HL-60/S4 treated with phorbol 12-myristate 13-acetate at 8.2 ng/mL for 4 days and 3 days (cell line): Measurements from ENCODE around the gene DIDO1.

Source experiments
- in situ Hi-C: fragments of 300-500 bp; cut with MboI; formaldehyde crosslinking; loops from 2 replicates; pipeline ENCODE4 v1.15.0; 2022; ENCODE audit warnings: low sequenced_read_pairs

DIDO1 gene

DNA sequence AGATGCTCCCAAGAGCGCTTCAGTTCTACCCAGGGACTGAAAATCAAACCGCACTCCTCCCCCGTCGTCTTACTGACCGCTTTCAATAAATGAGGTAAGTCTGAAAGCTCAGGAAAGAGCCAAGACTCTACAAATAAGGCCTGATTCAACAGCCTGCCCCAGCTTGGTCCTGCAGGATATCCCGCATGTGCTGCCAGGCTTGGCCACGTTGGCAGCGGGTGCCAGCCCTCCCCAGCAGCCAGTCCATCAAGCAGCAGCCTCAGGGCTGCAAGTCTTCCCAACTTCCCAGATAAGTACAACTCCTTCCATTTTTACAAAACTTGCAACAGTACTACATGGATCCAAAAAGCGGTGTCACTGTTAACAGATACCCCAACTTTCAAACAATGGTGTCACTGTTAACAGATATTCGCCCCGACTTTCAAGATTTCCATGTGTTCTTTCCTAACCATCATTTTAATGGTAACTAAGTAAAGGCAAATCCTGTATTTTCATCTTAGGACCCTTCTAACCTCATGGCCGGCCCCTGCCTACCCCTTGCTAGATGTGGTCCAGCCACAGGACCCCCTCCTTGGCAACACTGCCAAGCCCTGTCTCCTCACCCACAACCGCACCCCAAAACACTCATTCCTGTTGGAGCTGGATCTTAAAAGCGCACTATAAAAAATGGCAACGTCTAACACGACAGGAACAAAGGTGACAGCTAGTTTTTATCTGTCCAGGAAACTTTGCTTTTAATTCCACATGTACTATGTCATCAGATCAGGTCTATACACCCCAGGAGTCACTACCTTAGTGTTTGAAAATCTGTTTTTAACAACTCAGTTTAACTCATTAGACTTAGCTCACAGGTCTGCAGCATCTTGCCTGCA, 28.0 kb downstream of the DIDO1 start:
- in situ Hi-C loops: no loop called here

DNA sequence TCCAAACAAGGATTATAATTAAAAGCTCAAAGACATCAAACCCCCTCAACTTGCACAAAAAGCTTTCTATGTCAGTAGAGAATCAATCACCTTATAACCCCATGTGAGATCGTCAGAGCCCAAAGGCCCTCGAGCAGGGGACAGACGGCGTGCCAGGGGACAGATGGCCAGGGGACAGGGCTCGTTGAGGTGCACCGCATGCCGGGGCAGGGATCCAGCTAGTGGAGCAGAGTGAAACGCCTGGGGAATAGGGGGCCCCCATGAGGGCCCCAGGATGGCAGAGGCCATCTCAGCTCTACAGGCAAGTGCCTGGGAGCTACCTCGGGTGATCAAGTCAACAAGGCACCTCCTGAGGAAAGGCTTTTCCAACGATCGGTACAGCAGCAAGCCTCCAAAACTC, 28.6 kb downstream of the DIDO1 start:
- in situ Hi-C loops: no loop called here

DNA sequence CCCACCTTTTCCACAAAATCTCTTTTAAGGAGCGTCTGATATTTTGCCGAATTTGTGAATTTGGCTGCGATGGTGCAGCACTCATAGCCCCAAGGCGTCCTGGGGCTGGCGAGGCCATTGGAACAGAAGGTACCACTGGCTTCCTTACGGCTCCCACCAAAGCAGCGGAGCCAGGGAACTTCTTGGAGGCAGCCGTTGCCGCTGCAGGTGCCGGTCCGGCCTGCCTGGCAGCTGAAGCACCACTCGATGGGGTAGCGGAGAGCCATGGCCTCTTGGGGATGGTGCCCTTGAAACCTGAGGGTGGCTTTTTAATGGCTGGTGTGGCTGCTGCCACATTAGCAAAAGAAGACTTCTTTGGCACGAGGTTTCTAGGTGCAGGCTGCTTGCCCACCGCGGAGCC, 29.8 kb downstream of the DIDO1 start:
- in situ Hi-C loops: no loop called here

DNA sequence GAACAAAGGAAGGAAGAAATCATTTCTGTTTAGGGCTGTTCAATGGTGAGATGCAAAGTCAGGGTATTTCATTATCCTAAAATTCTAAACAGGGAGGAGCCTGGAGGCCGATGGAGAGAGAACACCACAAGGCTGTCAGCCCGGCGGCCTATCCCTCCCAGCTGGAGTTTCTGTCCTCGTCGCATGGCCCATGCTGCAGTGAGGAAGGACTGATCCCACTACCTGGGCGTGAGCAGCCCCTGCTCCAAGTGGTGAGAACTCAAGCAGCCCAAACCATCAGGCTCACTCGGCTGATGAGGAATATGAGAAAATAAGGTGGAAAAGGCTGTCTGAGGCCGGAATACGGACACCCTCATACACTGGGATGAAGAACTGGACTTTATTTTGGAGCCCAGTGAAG, 30.8 kb downstream of the DIDO1 start:
- in situ Hi-C loops: no loop called here

DNA sequence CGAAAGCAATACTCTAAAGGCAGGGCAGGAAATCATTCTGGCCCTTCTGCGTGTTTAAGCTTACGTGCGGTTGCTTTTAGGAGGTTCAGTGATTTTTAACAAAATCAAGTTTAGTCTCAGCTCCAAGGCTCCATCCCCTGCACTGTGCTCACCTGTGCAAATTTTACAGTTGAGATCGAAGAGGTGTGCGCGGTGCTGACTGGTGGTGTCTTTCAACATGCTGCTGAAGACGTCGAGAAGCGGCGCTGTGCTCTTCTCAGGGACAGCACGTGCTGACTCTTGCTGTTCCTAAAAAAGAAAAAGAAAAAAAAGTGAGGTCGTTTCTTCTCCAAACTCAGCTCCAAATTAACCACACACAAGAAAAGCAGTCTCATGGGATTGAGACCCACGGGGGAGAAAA, 32.0 kb downstream of the DIDO1 start:
- in situ Hi-C loops: no loop called here

DNA sequence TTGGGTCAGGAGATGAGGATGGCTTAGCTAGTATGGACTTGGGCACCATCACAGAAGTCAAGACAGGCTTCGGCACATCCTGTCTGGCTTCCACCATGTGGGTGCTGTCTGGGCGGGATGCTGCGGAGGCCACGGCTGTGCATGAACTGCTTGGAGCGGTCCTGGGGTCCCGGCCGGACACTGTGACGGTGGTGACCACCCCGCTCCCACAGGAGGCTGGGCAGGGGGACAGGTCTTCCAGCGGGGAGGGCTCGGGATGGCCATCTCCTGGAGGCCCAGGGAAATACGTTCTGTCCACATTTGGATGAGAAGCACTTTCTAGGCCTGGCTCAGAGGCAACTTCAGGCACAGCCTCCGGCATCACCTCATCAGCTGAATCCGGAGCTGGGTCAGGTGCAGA, 32.6 kb downstream of the DIDO1 start:
- in situ Hi-C loops: no loop called here

DNA sequence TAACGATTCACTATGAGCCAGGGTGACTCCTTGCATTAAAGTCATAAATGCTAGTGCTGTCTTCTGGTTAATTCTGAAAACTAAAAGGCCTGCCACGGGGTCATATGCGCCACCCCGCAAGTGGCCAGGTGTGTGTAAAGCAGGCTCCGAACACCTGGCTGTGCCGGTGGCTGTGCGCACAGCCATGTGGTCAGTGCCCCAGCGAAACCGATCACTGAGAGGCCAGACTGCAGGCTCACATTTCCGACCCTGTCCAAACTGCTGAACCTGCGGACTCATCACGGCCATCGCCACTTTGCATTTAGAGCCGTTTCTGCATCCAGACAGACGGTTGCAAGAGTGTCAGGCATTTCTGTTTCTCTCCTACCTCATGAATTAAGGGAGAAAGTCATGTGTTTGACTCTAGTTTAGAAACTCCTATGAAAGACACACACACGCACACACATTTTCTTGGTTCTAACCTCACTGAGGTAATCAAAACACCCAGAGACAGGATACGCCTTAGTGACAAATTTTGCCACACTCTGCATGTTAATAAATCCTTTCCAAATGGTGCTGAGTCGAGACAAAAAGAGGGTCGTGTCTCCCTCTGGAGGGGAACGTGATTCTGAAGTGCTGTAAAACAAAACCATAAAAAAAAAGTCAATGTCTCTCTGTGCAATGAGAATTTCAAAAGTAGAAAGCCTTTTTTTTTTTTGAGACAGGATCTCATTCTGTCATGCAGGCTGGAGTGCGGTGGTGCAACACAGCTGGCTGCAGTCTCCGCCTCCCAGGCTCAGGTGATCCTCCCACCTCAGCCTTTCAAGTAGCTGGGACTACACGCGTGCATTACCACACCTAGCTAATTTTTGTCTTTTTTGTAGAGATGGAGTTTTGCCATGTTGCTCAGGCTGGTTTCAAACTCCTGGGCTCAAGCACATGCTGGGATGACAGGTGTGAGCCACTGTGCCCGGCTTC, 33.7 kb downstream of the DIDO1 start:
- in situ Hi-C loops: no loop called here

DNA sequence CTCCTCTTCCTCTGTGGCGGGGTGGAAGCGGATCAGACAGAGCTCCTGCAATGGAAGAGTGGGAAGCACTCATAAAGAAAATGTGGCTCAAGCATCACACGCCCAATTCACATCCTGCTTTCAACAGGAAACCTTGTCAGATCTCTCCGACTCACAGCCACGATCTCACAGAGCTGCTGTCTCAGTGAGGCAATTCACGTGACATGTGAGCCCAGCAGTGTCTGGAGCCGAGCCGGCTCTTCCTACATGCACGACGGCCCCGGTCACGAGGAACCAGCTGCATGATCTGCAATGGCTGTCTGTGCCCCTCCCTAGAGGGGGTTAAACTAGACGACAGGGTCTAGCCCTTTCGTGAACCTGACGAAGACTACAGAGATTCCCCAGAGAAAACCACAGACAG, 35.2 kb downstream of the DIDO1 start:
- in situ Hi-C loops: no loop called here

DNA sequence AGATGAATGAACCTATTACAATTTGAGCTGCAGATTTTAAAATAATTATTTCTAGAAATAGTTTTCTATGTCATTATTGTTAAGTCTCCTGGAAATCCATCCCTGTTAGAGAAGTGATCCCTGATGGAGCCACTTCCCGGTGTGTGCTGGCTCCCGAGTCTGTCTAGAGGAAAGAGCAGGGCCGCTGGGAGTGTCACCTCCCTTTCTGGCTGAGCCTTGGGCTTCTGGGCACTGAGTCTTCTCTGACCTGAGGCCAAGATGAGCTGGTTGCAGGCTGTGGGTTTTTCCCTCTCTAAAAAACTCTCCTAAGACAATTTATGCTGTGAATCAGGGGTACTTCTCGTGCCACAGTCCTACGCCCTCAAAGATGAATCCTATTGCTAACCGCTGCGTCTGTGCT, 35.9 kb downstream of the DIDO1 start:
- in situ Hi-C loops: no loop called here

DNA sequence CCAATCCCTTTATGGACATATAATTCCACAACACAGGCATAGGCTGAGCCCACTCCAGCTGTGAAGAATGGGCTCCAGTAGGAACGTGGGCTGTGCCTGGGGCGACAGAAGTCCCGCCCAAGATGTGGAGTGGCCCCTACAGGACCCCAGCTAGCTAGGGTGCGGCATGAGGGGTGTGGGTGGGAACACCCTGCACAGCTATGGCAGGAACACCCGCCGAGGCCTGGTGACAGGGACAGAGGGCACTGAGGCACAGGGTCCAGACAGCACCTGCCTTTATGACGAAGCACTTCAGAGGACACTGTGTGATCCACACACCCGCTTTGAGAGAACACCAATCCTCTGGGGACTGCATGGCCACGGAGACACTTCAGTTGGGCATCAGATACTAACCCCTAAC, 36.4 kb downstream of the DIDO1 start:
- in situ Hi-C loops: no loop called here

DNA sequence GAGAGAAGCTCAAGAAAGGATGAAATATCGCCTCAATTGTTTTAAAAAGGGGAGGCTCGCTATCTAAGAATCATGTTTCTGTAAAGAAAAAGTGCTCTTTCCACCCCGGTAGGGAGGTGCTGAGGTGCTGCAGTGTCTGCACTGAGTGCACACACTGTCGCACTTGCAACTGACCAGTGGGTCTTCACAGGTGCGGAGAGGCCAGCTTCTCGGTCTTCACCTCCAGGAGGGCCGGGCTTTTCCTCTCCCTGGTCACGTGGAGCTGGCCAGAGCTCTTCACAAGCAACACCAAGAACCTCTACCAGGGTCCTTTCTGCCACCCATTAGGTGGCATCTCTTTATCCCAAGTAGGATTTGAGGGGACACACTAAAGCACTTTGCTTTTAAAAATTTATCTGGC, 36.9 kb downstream of the DIDO1 start:
- in situ Hi-C loops: no loop called here

DNA sequence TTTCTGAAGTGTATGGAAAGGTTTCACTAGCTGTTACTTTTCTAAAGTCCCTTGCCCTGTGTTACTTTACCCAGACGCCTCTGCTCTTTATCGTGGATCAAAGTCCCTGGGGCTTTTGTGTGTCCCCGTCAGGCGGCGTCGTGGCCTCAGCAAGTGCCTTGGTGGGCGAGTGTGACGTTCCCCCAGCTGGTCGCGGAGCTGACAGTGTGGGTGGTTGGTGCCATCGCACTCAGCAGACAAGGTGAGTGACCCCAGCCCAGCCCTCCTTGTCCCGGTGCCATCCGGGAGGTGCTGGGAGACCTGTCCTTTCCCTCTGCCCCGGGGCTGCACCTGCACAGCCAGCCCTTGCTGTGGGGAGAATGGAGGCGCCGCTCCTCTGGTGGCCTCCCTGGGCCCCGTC, 37.4 kb downstream of the DIDO1 start:
- in situ Hi-C loops: no loop called here

DNA sequence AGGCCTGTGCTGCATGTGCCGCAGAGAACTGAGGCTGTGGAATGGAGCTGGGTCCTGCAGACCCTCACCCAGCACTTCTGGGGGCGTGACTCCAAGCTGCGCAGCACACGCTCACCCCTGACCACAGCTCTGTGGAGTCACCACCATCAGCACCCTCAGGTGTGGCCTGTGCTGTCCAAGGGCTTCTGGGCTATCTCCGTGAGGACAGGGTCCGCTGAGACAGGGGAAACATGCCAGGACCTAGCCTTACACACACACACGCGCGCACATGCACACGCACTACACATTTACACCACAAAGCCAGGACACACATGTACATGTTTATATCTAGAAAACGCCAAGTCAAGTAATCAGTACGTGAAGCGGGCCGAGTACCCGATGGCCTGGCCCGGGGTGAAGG, 37.9 kb downstream of the DIDO1 start:
- in situ Hi-C loops: no loop called here

DNA sequence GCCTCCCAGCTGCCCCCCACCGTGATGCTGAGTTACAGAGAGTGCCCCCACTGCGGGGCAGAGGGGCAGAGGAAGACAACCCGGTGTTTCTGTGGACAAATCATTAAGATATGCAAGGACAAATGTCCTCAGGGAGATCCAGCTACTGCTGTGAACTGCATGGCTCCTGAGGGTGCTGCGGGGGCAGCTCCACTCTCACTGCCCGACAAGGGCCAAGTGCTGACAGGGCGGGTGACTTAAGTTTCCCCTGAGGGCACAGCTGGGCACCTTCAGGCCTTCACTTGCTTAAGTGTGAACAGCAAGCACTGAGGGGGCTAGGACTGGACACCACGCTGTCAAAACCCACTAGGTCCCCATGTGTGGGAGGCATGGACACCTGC, 38.5 kb downstream of the DIDO1 start:
- in situ Hi-C loops: no loop called here

DNA sequence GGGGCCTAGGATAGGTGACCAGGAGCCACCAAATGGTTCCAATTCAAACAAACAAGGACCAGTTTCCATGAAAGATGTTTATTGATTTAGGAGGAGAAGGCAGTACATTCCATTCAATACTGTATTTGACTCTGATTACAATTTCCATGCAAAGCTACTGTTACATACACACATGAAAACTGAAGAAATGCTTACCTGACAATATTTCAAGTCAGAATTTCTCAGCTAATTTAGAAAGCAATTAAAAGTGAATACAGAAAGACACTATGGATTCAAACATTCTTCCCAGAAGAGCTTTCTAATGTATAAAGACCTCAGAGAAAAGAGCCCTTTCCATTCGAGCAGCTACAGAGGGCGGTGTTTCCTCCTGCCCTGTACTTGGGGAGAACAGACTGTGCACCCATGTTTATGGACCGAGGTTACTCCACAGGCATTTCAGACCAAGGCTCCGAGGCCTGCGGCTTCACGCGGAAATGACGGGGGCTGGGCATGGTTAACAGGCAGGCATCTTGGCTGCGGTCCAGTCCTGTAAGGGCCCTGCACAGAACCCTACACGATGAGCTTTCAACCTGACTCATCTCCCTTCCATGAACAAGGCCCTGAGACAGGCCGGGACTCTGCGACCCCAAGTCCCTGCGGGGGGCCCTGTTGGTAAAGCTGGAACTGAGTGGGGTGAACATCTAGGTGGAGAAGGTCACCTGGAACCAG, 39.0 kb downstream of the DIDO1 start:
- in situ Hi-C loops: no loop called here

DNA sequence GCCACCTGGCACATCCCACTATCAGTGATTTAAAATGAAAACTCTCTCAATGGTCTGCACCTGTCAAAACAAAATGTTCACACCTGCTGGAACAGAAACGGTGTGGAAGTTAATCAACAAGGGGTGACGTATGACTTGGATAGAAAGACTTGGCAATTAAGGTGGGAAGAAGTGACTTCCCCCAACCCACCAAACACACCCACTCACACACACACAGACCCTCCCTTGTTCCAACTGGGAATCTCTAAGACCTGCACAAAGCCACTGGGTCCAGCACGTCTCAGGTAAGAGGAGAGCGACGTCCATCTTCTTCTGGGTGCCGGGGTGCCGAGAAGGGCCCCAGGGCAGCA, 39.6 kb downstream of the DIDO1 start:
- in situ Hi-C loops: no loop called here

DNA sequence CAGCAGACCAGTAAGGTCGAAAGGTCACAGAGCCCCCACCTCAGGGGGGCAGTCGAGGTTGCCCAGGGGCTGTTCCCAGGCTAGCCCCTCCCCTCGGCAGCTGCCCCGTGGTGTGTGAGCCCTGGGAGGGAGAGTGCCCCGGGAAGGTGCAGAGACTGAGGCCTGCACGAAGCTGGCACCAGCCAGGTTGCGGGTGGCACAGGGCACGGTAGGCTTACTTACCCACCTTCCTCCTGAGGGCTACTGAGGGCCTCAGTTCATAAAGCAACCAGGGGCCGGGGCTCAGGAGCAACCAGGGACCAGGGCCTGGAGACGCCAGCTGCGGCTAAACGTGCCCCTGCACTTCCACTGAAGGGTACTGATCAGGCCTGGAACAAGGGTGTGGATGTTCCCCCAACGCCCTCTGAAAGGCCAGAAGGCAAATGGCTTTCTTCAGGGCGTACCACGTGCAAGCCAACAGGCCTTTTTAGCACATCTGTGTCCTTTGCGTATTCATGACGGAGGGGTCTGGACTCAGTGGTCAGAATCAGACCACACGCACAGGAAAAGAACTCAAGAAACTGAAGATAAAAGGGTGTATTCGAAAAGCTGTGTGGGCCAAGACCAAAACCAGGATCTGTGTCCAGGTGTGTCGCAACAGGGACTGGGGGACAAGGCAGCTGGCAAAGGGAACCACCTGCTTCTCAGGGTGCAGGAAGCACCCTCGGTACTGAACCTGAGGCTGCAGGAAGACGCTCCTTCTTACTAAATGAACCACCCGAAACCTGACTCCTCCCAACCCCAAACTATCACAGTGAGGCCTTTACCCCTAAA, 40.2 kb downstream of the DIDO1 start:
- in situ Hi-C loops: no loop called here

DNA sequence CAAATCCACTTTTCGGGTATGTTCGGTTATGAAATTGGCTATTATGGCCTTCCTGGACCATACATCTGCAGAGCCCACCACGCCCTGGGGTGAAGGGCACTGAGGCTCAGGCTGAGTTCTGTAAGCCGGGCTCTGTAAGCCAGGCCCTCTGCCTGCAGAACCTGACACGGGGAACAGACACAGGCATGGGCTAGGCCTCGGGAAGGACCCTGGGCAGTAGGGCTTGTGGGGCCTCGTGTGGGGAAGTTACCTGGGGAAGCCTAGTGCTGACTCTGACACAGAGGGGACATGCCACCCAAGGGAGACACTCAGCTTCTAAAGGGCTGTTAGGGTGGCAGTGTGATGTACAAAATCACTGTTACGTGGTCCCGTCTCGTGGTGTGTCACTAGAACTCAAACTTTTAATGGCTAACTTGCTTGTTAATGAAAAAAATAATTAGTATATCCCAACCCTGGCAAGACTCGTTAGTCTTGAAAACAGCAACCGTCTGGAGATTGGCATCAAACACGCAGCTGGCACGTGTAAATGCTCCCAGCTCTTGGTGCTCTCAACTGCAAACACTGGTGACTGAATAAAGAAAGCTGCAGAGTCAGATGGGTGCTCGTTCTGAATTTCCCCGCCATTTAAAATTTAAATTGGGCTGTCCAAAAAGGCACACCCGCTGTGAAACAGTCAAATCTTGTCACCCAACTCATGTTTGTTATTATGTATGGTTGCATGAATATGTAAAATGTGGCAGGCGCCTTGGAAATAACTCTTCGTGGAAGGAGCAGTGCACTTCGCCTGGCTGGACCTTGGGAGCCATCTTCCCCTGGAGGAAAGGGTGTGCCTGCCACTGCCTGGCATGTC, 41.0 kb downstream of the DIDO1 start:
- in situ Hi-C loops: no loop called here

DNA sequence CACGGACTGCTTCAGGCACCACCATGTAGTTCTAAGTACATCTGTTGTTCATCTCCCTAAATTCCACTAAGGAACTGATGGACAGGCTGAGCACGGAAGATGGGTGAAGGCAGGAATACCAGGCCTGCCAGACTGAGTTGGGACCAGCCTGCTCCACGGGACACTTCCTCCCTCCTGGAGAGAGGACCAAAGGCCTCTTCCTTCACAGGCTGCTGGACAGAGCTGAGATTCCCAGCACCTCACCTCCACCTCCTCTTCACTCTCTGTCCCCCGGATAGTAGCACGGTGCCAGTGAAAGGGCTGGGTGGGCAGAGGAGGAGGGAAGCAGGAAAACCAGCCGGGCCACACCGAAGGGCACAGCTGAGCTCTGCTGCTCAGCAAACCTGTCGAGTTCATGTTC, 41.7 kb downstream of the DIDO1 start:
- in situ Hi-C loops: no loop called here

DNA sequence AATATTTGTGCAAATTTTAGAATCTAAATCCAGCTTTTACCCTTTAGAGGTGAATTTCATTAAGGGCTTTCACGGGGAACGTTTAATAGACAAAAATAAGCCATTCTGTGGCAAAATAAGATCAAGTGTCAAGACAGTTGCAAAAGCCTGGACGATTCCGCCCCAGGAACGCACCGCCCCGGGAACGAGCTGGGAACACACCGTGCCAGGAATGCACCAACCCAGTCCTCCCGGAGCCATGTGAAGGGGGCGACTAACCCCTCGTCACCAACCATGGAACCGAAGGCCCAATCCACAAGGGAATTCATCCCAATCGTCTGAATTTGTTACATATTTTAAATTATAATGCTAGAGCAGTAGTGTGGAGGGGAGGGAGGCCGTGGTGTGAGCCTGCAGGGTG, 43.9 kb downstream of the DIDO1 start:
- in situ Hi-C loops: no loop called here
